T-helper 1 cell treated with Interleukin-12 subunit alpha and Interleukin-12 subunit beta and Interleukin-4 antibody, amounts not matched to agents 30 μg/mL and 1 μg/mL, for 36 hours (primary cell): ENCODE data around the gene LRRN3.

Experiments
- H3K27ac Mint-ChIP-seq: one replicate; pipeline ENCODE4 v1.8.0; 2021; ENCODE audit warnings: mild to moderate bottlenecking, mixed read lengths
- H3K27me3 Mint-ChIP-seq: one replicate; pipeline ENCODE4 v1.8.0; 2021; ENCODE audit warnings: low read depth, mixed read lengths
- H3K36me3 Mint-ChIP-seq: one replicate; pipeline ENCODE4 v1.8.0; 2021; ENCODE audit warnings: low read depth, mixed read lengths
- H3K4me1 Mint-ChIP-seq: one replicate; pipeline ENCODE4 v1.8.0; 2021; ENCODE audit warnings: low read depth, mixed read lengths
- H3K4me3 Mint-ChIP-seq: one replicate; pipeline ENCODE4 v1.8.0; 2021; ENCODE audit warnings: mild to moderate bottlenecking, moderate library complexity, mixed read lengths
- H3K9me3 Mint-ChIP-seq: one replicate; pipeline ENCODE4 v1.8.0; 2021; ENCODE audit warnings: mixed read lengths

LRRN3 gene

GRCh38 chr7:111090846-111091245, at the start of gene LRRN3:
Gene LRRN3 (plus strand): TSS chr7:111091127. CDS start chr7:111122773, 31,646 bp downstream.
- H3K9me3 Mint-ChIP-seq: no peaks in the 10 kb centered on the region
- H3K4me1 Mint-ChIP-seq: peaks cover 52% of the 10 kb centered on the region
- peaks cover 36% of the 10 kb centered on the region for H3K36me3 Mint-ChIP-seq
- no peaks in the 10 kb centered on the region for H3K27me3 Mint-ChIP-seq
- H3K27ac Mint-ChIP-seq: peak within 1 kb of the TSS; percentile 82
- H3K4me3 Mint-ChIP-seq: peak within 1 kb of the TSS; percentile 95

GRCh38 chr7:111041577-111041976, 49.4 kb upstream of the LRRN3 start:
- no peak overlapping the region for H3K27ac Mint-ChIP-seq
- H3K4me1 Mint-ChIP-seq: peaks cover 15% of the 10 kb centered on the region
- H3K9me3 Mint-ChIP-seq: no peaks in the 10 kb centered on the region
- no peaks in the 10 kb centered on the region for H3K27me3 Mint-ChIP-seq
- no peak overlapping the region for H3K4me3 Mint-ChIP-seq
- H3K36me3 Mint-ChIP-seq: no peaks in the 10 kb centered on the region

GRCh38 chr7:111042842-111043241, 48.1 kb upstream of the LRRN3 start:
- no peaks in the 10 kb centered on the region for H3K36me3 Mint-ChIP-seq

GRCh38 chr7:111043561-111043960, 47.4 kb upstream of the LRRN3 start:
- peaks cover 10% of the 10 kb centered on the region for H3K4me1 Mint-ChIP-seq
- no peak overlapping the region for H3K27ac Mint-ChIP-seq
- peaks cover 3% of the 10 kb centered on the region for H3K36me3 Mint-ChIP-seq

More at GRCh38 chr7:111042842-111043241, 48.1 kb upstream of the LRRN3 start:
- Mint-ChIP-seq H3K27me3 (no peaks in the 10 kb centered on the region), H3K9me3 (no peaks in the 10 kb centered on the region), H3K27ac (no peak overlapping the region), H3K4me3 (no peak overlapping the region), H3K4me1 (peaks cover 12% of the 10 kb centered on the region)

GRCh38 chr7:111045449-111045848, 45.5 kb upstream of the LRRN3 start:
- H3K27ac Mint-ChIP-seq: no peak overlapping the region
- no peaks in the 10 kb centered on the region for H3K27me3 Mint-ChIP-seq

More at GRCh38 chr7:111043561-111043960, 47.4 kb upstream of the LRRN3 start:
- Mint-ChIP-seq H3K4me3 (no peak overlapping the region), H3K9me3 (no peaks in the 10 kb centered on the region), H3K27me3 (no peaks in the 10 kb centered on the region)

GRCh38 chr7:111047595-111047994, 43.3 kb upstream of the LRRN3 start:
- peaks cover 5% of the 10 kb centered on the region for H3K4me1 Mint-ChIP-seq
- H3K36me3 Mint-ChIP-seq: peaks cover 5% of the 10 kb centered on the region

More at GRCh38 chr7:111045449-111045848, 45.5 kb upstream of the LRRN3 start:
- H3K36me3 Mint-ChIP-seq: peaks cover 3% of the 10 kb centered on the region
- no peaks in the 10 kb centered on the region for H3K9me3 Mint-ChIP-seq
- peaks cover 9% of the 10 kb centered on the region for H3K4me1 Mint-ChIP-seq
- no peak overlapping the region for H3K4me3 Mint-ChIP-seq

GRCh38 chr7:111049971-111050680, 40.8 kb upstream of the LRRN3 start:
- peaks cover 7% of the 10 kb centered on the region for H3K4me1 Mint-ChIP-seq
- H3K27ac Mint-ChIP-seq: no peak overlapping the region
- peaks cover 4% of the 10 kb centered on the region for H3K9me3 Mint-ChIP-seq
- H3K4me3 Mint-ChIP-seq: no peak overlapping the region
- H3K27me3 Mint-ChIP-seq: no peaks in the 10 kb centered on the region
- H3K36me3 Mint-ChIP-seq: peaks cover 5% of the 10 kb centered on the region

More at GRCh38 chr7:111047595-111047994, 43.3 kb upstream of the LRRN3 start:
- Mint-ChIP-seq H3K4me3 (no peak overlapping the region), H3K27me3 (no peaks in the 10 kb centered on the region), H3K9me3 (peaks cover 4% of the 10 kb centered on the region), H3K27ac (no peak overlapping the region)

GRCh38 chr7:111050875-111051416, 40.0 kb upstream of the LRRN3 start:
- Mint-ChIP-seq H3K4me3 (no peak overlapping the region), H3K4me1 (peaks cover 9% of the 10 kb centered on the region), H3K36me3 (peaks cover 7% of the 10 kb centered on the region), H3K27ac (no peak overlapping the region), H3K9me3 (peaks cover 4% of the 10 kb centered on the region), H3K27me3 (no peaks in the 10 kb centered on the region)

- no peak overlapping the region for H3K27ac Mint-ChIP-seq
Measured at GRCh38 chr7:111051832-111052231, 39.1 kb upstream of the LRRN3 start.

GRCh38 chr7:111053035-111053434, 37.9 kb upstream of the LRRN3 start:
- H3K4me3 Mint-ChIP-seq: no peak overlapping the region
- H3K36me3 Mint-ChIP-seq: peaks cover 7% of the 10 kb centered on the region
- H3K9me3 Mint-ChIP-seq: peaks cover 4% of the 10 kb centered on the region
- no peaks in the 10 kb centered on the region for H3K27me3 Mint-ChIP-seq
- no peak overlapping the region for H3K27ac Mint-ChIP-seq
- peaks cover 8% of the 10 kb centered on the region for H3K4me1 Mint-ChIP-seq

More at GRCh38 chr7:111051832-111052231, 39.1 kb upstream of the LRRN3 start:
- Mint-ChIP-seq H3K36me3 (peaks cover 7% of the 10 kb centered on the region), H3K27me3 (no peaks in the 10 kb centered on the region), H3K4me3 (no peak overlapping the region), H3K9me3 (peaks cover 4% of the 10 kb centered on the region), H3K4me1 (peaks cover 6% of the 10 kb centered on the region)

- H3K4me1 Mint-ChIP-seq: peaks cover 12% of the 10 kb centered on the region
Measured at GRCh38 chr7:111056371-111056770, 34.6 kb upstream of the LRRN3 start.

GRCh38 chr7:111057066-111057465, 33.9 kb upstream of the LRRN3 start:
- H3K27ac Mint-ChIP-seq: no peak overlapping the region
- H3K9me3 Mint-ChIP-seq: peaks cover 19% of the 10 kb centered on the region
- peaks cover 17% of the 10 kb centered on the region for H3K36me3 Mint-ChIP-seq
- H3K4me1 Mint-ChIP-seq: peaks cover 12% of the 10 kb centered on the region
- H3K27me3 Mint-ChIP-seq: no peaks in the 10 kb centered on the region
- H3K4me3 Mint-ChIP-seq: no peak overlapping the region

More at GRCh38 chr7:111056371-111056770, 34.6 kb upstream of the LRRN3 start:
- H3K27ac Mint-ChIP-seq: no peak overlapping the region
- no peak overlapping the region for H3K4me3 Mint-ChIP-seq
- no peaks in the 10 kb centered on the region for H3K27me3 Mint-ChIP-seq
- peaks cover 12% of the 10 kb centered on the region for H3K9me3 Mint-ChIP-seq
- H3K36me3 Mint-ChIP-seq: peaks cover 10% of the 10 kb centered on the region

- Mint-ChIP-seq H3K36me3 (peaks cover 28% of the 10 kb centered on the region), H3K4me1 (peaks cover 10% of the 10 kb centered on the region), H3K4me3 (no peak overlapping the region), H3K9me3 (peaks cover 40% of the 10 kb centered on the region), H3K27ac (no peak overlapping the region), H3K27me3 (no peaks in the 10 kb centered on the region)
Measured at GRCh38 chr7:111059833-111060232, 31.1 kb upstream of the LRRN3 start.

- peaks cover 3% of the 10 kb centered on the region for H3K4me1 Mint-ChIP-seq
- H3K27ac Mint-ChIP-seq: no peak overlapping the region
- no peak overlapping the region for H3K4me3 Mint-ChIP-seq
- peaks cover 30% of the 10 kb centered on the region for H3K36me3 Mint-ChIP-seq
- no peaks in the 10 kb centered on the region for H3K27me3 Mint-ChIP-seq
- peaks cover 46% of the 10 kb centered on the region for H3K9me3 Mint-ChIP-seq
Measured at GRCh38 chr7:111063166-111063565, 27.8 kb upstream of the LRRN3 start.

- Mint-ChIP-seq H3K27ac (no peak overlapping the region), H3K4me3 (no peak overlapping the region), H3K4me1 (peaks cover 6% of the 10 kb centered on the region), H3K9me3 (peaks cover 29% of the 10 kb centered on the region), H3K27me3 (no peaks in the 10 kb centered on the region), H3K36me3 (peaks cover 15% of the 10 kb centered on the region)
Measured at GRCh38 chr7:111067251-111067650, 23.7 kb upstream of the LRRN3 start.
